Measurements from ENCODE around the gene APBB2. TPM values are rescaled to one million over a fixed set of nuclear protein-coding genes. Genes with fewer than 3 reads are reported as not detected.

APBB2 gene
- total RNA-seq, 1 donor from 2014 or later = 23.5 TPM

DNA sequence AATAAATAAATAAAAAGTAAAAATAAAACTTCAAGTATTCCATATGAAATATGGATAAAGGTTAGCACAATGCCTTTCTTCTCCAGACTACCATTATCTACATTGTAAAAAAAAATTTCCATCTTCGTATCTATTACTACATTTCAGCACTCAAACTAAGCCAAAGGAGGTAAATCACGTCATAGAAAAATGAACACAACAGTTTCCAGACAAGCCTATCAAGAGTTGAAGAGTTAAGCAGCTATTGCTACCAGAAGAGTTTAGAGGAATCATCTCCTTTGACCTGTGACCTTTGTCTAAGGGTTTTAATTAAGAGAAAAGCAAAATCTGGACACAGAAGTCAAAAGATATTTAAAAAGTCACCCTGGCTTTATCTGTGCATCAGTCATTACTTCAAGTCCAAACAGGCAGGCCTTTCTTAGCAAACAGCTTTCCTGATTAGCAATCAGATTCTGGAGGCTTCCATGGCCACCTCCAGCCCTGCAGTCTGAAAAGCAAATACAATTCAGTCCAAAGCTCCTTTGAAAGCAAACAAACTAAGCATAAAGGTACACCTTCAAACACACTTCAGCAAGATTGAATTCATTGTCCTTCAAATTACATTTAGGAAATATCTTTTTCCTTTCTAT is 82.2 kb downstream of the APBB2 start:
- Histone ChIP-seq H3K9me3 (replicated peaks) (no peaks in the 10 kb centered on the region), H3K36me3 (no peaks in the 10 kb centered on the region), H3K27ac (replicated peaks) (no peak overlapping the region), H3K4me1 (peaks cover 51% of the 10 kb centered on the region), H3K4me3 (no peak overlapping the region), H3K27me3 (ENCODE audit: low read depth) (no peaks in the 10 kb centered on the region)
- TF ChIP-seq, protein P1, sequence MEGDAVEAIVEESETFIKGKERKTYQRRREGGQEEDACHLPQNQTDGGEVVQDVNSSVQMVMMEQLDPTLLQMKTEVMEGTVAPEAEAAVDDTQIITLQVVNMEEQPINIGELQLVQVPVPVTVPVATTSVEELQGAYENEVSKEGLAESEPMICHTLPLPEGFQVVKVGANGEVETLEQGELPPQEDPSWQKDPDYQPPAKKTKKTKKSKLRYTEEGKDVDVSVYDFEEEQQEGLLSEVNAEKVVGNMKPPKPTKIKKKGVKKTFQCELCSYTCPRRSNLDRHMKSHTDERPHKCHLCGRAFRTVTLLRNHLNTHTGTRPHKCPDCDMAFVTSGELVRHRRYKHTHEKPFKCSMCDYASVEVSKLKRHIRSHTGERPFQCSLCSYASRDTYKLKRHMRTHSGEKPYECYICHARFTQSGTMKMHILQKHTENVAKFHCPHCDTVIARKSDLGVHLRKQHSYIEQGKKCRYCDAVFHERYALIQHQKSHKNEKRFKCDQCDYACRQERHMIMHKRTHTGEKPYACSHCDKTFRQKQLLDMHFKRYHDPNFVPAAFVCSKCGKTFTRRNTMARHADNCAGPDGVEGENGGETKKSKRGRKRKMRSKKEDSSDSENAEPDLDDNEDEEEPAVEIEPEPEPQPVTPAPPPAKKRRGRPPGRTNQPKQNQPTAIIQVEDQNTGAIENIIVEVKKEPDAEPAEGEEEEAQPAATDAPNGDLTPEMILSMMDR (IDR thresholded peaks at IDR 0.05; ENCODE audit: borderline replicate concordance) = no peak
- intact Hi-C loops (cut with micrococcal nuclease) = no loop called here
- DNase-seq = no peak

- Histone ChIP-seq H3K36me3 (no peaks in the 10 kb centered on the region), H3K4me1 (peaks cover 38% of the 10 kb centered on the region), H3K27me3 (ENCODE audit: low read depth) (no peaks in the 10 kb centered on the region), H3K9me3 (replicated peaks) (no peaks in the 10 kb centered on the region), H3K27ac (replicated peaks) (no peak overlapping the region), H3K4me3 (no peak overlapping the region)
- TF ChIP-seq, protein P1 (IDR thresholded peaks at IDR 0.05; ENCODE audit: borderline replicate concordance) = no peak
- intact Hi-C loops (cut with micrococcal nuclease) = no loop called here
- DNase-seq = no peak
Measured at GRCh38 chr4:41129936-41130440, 84.4 kb downstream of the APBB2 start.

GRCh38 chr4:41129128-41129754 is 85.1 kb downstream of the APBB2 start:
- H3K4me1 ChIP-seq = peaks cover 30% of the 10 kb centered on the region
- TF ChIP-seq, protein P1 (IDR thresholded peaks at IDR 0.05; ENCODE audit: borderline replicate concordance) = no peak
- intact Hi-C loops (cut with micrococcal nuclease) = no loop called here

DNA sequence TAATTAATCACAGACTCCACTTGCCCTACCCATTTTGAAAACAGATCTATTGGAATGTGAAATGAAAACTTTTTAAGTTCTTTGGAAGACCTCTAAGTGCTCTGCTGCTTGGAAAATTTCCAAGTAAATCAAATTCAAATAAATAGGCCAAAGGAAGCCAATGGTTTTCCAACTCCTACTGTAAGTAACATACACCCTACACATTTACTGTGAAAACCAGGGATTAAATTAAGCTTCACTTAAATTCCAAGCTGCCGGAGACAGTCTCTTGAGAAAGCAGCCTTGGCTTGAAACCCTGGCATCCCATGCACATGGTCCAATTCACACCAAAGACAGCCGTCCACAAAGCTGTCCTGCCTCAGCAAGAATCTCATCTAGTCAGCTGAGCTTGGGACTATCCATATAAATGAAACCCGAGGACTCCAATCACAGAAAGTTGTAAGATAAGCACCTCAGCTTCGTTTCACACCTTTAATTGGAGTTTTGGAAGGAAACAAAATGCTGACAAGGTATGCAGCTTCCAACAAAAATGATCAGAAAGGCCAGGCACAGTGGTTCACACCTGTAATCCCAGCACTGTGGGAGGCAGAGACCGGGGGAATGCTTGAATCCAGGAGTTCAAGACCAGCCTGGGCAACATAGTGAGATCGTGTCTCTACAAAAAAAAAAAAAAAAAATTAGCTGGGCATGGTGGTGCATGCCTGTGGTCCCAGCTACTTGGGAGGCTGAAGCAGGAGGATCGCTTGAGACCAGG is 88.6 kb downstream of the APBB2 start:
- Histone ChIP-seq H3K9me3 (replicated peaks) (no peaks in the 10 kb centered on the region), H3K4me3 (no peak overlapping the region), H3K27ac (replicated peaks) (no peak overlapping the region), H3K27me3 (ENCODE audit: low read depth) (no peaks in the 10 kb centered on the region), H3K36me3 (no peaks in the 10 kb centered on the region), H3K4me1 (peaks cover 23% of the 10 kb centered on the region)
- intact Hi-C loops (cut with micrococcal nuclease) = no loop called here
- TF ChIP-seq, protein P1 (IDR thresholded peaks at IDR 0.05; ENCODE audit: borderline replicate concordance) = no peak
- DNase-seq = no peak

More at GRCh38 chr4:41129128-41129754, 85.1 kb downstream of the APBB2 start:
- Histone ChIP-seq H3K36me3 (no peaks in the 10 kb centered on the region), H3K27ac (replicated peaks) (no peak overlapping the region), H3K27me3 (ENCODE audit: low read depth) (no peaks in the 10 kb centered on the region), H3K9me3 (replicated peaks) (no peaks in the 10 kb centered on the region), H3K4me3 (no peak overlapping the region)
- no peak for DNase-seq

GRCh38 chr4:41124916-41125548 is 89.3 kb downstream of the APBB2 start:
- H3K36me3 ChIP-seq = no peaks in the 10 kb centered on the region
- DNase-seq = no peak
- H3K27ac ChIP-seq (replicated peaks) = no peak overlapping the region
- no peaks in the 10 kb centered on the region for H3K9me3 ChIP-seq (replicated peaks)
- intact Hi-C loops (cut with micrococcal nuclease) = no loop called here
- H3K4me3 ChIP-seq = no peak overlapping the region
- no peaks in the 10 kb centered on the region for H3K27me3 ChIP-seq (ENCODE audit: low read depth)
- H3K4me1 ChIP-seq = peaks cover 24% of the 10 kb centered on the region
- TF ChIP-seq, protein P1 (IDR thresholded peaks at IDR 0.05; ENCODE audit: borderline replicate concordance) = no peak

Data from left ventricle myocardium inferior (tissue), 1 donor.